Fibroblast of skin of back (primary cell): ENCODE data around the gene DMRTB1.

ENCODE experiments used
- DNase-seq: peaks from one replicate; pipeline ENCODE4 v3.0.0-alpha.2; 2013

DMRTB1 gene

DNA sequence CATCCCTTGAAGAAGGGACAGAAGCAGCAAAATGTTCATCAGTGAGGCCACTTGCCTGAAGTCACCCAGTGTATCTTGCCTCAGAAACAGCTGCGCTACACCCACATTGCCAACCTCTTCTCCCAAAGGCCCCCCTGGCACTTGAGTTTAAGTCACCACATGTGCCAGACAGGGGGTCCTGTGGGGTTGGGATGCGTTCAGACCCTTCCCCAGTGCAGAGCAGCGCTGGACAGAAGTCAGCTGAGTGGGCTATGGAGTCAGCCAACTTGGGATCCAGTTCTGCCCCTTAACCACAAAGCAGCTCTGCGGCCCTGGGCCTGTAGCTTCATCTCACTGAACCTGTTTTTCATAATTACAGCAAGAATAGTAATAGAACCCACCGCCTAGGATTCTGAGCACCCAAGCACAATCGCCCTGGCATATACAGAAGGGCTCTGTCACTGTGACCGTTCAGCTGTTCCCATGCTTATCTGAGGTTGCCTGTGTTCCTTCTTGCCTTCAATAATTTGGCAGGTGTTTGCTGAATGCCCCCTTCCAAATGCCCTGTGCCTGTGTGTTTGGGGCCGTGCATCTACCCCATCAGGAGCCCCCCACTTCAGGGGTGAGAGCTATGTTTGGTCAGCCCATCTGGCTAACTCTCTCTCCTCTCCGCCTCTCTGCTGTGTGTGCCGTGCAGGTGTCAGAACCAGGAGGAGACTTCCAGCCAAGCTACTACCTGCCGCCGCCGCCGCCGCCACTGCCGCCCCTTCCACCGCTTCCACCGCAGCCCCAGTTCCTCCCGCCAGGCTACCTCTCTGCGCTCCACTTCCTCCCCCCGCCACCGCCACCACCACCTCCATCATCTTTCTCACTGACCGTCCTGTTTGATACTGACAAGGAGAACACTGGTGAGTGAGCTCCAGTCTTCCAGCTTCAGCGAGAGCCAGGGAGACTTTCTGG lies 5.0 kb downstream of the DMRTB1 start:
- DNase-seq, result no peak

DNA sequence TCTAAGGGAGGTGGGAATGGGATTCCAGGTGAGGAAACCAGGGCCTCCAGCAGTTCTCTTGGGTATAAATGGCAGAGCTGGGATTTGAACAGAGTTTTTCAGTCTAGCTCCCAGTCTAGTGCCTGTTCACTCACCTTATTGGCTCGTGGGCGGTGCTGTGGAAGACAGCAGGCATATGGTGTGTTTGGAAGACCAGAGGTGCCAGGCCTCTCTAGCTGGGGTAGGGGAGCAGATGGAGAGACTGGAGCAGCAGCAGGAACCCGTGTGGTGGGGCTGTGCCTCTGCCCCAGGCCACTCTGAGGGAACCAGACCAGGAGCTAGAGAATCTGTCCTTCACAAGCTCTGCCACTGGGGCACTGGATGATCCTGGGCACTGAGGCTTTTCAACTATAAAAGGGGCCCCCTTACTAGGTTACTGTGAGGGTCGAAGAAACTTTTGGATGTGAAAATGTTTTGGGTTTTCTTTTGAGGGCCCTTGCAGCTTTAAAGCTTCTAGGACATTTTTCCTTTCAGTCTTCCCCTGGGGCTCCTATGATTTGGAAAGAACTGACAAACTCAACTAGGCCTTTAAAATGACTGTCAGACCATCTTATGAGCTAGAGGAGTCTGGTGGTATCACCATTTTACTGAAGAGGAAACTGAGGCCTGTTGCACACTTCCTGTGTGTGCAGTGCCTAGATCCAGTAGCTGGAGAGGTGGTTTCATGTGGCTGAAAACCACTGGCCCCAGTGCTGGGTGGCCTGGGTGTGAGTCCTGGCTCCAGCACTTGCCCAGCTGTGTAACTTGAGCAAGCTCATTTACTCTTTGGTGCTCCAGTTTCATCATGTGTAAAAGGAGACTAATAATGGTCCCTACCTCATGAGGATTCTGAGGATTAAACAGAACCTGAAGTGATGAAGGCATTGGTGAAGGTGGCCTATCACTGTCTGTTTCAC lies 6.1 kb downstream of the DMRTB1 start:
- no peak for DNase-seq

DNA sequence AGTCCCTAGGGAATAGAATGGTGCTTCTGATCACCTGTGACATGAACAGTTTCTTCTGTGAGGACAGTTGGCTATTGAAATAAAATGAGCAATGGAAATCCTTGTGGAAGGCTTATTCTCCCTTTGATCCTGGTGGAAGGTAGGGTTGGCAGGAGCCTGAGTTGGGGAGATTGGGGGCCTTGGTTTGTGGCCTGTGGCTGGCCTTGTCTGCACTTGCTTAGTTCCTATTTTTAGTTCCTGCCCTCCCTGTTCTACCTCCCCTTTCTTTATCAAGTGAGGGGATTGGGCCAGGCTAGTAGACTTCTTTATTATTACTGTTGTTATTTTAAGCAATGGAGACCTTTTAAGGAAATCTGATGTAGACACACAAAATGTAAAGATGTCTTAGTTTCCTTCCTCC lies 8.2 kb downstream of the DMRTB1 start:
- DNase-seq, result no peak

DNA sequence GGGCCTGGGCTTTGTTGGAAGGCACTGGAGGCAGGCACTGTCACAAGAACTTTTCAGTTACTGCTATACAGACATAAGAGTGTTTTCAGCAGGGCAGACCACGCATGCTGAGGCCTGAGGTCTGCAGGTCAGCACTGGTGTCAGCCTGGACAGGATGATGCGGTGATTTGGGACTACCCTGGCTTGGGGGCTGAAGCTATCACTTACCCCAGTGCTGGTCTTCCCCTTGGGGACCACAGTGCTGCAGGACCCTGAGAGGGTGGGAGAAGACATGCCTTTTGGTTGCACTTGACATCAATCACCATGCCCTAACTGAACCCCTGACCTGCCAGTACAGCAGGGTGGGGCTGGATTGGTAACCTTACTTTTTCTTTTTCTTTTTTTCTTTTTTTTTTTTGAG lies 9.2 kb downstream of the DMRTB1 start:
- DNase-seq, result no peak

DNA sequence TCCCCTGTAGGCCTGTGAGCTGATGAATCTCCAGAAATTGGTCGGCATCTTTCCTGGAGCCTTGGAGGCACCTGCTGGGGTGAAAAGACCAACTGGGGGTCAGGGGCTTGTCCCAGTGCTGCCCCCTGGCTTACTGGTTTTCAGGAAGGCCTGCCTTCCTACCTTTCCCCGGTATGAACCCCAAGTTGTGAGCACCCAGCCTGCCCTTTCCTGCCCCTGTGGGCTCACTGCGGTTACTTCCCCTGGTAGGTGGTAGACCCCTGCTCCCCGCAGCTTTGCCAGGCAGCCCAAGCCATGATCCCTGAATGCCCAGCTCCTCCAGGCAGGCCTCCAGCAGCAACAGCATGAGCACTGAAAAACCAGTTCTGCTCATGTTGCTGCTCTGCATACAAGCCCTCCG lies 10.2 kb downstream of the DMRTB1 start:
- DNase-seq, result no peak

DNA sequence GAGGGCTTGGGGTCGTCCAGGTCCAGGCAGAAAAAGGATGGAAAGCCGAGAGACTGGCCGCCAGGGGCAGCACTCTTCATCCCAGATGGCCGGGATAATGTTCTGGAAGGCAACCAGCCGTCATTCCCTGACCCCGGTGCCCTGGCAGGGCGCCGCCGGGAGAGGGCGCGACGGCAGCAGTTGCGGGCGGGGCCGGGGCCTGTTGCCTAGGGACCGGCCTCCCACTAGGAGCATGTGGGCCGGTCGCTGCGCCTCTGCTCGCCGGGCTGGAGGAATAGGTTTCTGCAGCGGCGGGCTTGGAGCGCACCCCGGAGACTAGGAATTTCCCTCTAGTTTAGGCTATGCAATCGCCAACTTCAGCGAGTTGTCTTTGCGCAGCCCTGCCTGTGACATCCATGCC lies 11.0 kb downstream of the DMRTB1 start:
- peak; percentile 82 for DNase-seq

DNA sequence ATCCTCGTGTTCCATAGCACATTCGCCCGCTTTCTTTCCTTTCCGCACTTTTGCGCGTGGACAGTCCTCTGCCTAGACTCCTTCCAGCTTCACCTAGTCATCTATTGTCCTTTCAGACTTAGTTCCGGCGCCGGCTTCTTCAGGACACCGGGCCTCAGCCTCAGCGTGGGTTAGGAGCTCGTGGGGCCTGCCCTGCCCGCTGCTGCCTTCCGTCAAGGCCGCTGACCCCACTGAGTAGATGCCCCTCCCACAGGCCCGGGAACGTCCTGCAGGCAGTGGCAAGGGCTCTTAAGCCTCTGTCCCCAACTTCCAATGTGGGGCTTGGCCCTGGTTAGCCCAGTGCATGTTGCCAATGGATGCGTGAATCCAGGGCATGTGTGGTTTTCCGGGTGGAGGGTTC lies 11.4 kb downstream of the DMRTB1 start:
- no peak for DNase-seq

DNA sequence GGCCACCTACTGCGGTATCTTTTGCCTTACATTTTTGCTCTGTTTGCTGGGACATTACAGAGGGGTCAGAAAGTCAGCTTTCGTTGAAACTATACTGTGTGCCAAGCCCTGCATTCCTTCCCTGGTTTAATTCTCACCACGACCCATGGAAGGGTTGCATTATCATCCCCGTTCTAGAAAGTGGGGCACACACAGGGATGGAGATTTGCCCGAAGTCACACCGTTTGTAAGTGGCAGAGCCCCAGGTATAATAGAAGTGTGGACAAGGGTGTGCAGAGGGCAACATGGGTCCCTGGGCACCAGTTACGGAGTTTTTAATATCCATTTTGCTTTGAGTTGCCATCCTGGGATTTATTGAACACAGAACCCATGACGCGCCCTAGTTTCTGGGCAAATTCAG lies 11.8 kb downstream of the DMRTB1 start:
- DNase-seq, result no peak

DNA sequence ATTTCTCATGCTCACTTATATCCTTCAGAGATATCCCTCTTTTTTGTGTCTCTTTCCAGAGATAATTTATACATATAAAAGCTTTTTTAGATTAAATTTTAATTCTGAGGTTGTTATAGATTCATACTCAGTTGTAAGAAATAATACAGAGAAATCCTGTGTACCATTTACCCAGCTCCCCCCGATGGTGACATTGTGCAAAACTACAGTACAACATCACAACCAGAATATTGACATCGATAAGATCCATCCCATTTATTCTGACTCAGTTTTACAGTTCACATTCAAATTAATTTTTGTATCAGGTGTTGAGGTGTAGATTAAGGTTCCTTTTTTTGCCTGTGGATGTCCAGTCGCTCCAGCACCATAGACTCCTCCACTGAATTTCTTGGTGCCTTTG lies 14.3 kb downstream of the DMRTB1 start:
- DNase-seq, result no peak

DNA sequence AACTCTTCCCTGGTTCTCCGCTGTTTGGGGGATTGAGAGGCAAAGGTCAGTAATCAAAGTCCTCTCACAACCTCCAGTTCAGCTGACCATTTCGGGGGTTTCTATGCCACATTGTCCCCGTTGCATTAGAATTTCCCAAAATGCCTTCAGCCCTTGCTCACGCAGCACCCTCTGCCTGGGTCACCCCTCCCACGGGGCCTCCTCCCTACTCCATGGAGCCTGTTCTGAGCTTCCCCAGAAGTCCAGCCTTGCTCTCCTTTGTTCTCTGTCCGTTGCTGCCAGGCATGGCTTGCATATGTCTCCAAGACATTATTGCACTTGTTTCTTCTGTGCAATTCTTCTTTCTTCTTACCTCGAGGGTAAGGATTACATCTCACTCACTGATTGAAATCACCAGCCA lies 16.5 kb downstream of the DMRTB1 start:
- DNase-seq, result no peak

DNA sequence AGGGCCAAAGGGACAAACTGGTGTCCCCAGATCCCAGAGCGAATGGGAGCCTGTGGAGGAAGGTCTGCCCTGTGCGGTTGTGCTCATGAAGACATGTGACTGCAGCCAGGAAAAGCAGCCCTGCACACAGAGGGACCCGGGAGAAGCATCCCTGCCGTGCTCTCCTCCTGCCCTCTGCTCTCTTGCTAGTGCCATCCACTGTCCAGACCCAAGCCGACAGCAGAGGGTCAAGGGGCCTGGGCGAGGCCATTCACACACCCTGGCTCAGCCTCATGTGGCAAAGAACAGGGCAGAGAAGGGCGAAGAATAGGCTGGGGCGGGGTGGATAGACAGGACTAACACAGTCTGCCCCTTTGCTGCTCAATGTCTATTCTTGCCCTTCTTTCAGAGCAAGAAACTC lies 17.4 kb downstream of the DMRTB1 start:
- DNase-seq, result no peak

DNA sequence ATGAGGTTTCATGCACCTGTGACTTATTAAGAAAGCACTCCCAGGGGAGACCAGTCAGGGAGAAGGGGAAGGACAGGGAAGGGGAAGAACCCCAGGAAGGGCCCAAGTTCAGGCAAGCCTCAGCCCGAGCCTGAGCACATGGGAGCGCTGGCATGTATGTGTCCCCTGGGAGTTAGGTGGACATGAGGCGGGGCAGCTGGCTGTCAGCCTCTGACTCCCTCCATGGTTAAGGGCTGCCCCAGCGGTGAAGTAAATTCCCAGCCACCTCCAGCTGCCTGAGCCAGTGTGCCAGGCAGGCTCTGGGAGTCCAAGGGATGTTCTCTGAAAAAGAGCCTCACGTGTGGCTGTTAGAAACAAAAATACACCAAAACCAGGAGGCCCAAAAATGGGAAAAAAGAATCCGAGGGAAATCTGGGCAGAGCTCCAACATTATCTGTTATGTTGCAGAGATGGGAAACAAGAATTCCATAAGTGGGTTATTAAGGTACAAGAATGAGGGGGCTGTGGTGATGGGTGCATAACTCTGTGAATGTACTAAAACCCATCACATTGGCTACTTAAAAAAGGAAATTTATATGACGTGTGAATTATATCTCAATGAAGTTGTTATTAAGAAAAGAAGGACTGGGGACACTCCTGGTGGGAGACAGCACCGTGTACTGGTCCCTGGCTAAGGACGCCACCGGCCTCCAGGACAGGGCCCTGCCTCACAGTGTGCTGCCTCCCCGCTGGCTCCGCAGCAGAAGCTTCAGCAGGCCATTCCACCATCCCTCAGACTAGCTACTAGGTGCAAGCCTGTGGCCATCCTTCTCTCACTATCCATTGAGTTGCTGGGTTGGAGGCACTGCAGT lies 18.7 kb downstream of the DMRTB1 start:
- peak; percentile 57 for DNase-seq

DNA sequence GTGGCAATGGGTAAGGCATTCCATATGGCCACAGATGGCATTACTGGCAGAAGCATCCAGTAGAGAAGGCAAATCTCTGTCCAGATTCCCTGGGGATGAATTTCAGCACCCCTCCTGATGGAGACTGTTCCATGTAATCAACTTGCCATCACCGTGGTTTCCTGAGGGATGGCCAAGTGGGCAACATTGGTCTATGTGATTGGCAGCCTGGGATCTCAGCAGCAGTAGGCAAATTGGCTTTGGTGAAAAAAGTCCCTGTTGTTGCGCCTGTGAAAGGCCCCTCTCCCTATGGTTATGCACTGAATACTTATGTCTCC lies 19.3 kb downstream of the DMRTB1 start:
- DNase-seq, result no peak

DNA sequence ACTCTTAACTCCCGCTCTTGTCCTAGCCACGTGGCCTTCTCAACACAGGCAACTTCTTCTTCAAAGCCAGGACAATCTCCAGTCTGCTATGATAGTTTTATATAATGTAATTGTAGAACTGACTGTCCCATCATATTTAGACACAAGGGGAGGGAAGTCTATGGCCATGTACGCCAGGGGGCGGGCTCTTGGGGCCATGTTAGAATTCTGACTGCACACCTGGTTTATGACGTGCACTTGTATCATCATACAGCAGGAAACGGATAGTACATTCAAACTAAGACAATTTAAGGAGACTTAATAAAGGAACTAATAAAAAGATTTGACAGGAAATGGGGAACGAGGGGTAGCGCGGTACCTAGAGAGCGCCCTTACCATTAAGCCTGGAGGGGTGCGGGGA lies 21.5 kb downstream of the DMRTB1 start:
- DNase-seq, result no peak

DNA sequence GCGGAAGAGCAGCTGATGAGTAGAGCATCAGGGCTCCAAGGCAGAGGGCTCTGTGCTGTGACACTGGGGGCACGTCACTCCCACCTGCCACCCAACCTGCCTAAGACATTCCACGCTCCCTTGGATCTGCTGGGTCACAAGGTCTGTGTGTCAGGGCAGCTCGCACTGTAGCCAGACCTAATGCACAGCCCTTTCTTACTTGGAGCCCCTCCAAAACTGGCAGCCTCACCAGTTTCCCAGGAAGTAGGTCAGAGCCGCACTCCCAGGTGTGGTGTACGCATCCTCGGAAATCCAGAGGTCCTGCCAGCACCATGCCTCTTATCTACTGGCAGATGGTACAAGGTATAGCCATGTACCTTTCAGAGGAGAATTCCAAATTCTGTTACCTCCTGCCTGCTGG lies 22.3 kb downstream of the DMRTB1 start:
- DNase-seq, result no peak

DNA sequence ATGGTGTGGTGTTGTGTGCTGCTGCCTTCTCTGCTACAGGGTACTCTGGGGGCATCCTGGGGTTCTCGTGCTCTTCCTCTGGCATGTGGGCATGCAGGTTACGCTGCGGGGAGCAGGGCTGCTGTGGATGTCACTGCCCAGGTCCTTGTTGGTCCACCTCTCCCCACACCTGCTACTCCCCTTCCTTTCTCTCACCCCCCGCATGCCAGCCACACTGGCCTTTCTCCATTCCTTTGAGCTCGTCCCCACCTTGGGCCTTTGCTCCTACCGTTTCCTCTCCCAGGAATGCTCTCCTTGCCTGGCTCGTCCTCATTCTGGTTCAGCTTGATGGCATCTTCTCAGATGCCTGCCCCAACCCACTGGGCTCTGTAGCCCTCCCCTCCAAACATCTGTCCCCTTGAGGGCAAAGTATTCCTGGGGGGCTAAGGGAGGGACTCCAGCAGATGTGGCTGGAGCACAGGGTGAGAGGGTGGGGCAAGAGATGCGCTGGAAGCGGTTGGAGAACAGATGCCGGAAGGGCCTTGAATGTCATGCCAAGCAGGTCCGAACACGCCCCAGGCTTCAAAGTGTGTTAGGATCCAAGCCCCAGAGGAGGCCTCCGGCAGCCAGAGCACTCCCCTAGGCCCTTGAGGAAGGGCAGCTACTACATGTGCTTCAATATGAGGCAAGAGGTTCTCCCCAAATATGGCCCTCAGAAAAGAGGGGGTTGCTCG lies 23.4 kb downstream of the DMRTB1 start:
- DNase-seq, result no peak

DNA sequence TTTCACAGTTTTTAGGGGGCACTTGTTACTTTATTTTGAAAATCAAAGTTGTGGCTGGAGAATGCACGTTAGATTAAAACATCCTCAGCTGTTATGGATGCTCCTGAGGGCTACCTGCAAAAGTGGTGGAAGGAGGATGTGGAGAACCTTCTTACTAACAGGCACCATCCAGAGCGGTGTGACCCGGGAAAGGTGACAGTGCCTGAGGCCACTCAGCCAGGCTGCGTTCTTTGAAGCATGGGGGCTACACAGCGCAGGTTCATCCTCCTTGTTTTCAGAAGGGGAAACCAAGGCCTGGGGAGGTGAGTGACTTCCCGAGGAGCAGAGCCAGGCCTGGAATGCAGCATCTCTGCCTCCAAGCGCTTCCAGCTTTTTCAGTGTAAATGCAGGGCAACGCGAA lies 24.0 kb downstream of the DMRTB1 start:
- no peak for DNase-seq

DNA sequence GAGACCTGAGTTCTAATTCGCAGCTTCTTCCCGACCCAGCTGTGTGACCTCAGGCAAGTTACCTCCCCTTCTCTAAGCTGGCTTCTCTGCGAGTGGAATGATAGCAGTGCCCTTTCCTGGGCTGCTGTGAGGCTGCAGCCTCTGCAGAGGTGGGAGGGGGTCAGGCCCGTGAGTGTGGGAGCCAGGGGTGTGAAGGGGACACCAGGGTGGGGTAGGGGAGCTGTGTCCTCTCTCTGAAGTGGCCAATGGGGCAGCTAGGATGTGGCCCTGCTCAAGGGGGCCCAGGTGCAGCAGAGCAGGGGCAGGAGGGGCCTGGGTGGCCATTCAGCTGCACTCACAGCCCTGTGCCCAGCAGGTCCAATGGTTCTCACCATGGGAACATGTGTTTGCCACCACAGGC lies 24.5 kb downstream of the DMRTB1 start:
- DNase-seq, result no peak

DNA sequence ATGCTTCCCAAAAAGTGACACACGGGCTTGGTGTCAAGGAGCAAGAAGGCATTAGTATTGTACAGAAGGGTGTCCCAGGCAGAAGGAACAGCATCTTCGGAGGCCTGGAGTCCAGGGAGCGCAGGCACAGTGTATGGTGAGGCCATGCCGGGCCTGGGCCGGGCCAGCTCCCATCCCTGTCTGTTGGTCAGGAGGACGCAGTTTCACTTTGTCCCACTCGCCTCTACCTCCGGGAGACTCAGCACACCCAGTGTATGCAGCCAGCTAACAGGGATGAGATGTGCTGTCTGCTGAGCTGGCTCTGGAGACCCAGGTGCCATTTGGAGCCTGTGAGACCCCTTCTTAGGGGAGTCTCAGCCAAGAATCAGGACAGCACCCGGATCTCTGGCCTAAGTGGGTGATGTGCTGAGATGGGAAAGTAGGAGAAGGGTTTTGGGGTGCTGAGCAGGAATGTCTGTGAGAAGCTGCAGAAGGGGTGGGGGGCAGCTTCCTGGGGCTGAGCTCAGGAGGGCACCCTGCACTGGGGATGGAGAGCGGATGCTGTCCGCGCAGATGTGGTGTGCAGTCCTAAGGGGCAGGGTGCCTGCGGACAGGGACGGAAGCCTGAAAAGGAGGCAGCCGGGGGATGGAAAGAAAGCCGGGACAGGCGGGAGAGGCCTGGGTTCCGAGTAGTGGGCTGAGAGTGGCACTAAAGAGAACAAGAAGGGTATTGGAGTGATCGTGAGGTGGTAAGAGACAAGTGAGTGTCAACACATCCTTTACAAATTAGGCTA lies 25.7 kb downstream of the DMRTB1 start:
- DNase-seq, result no peak

DNA sequence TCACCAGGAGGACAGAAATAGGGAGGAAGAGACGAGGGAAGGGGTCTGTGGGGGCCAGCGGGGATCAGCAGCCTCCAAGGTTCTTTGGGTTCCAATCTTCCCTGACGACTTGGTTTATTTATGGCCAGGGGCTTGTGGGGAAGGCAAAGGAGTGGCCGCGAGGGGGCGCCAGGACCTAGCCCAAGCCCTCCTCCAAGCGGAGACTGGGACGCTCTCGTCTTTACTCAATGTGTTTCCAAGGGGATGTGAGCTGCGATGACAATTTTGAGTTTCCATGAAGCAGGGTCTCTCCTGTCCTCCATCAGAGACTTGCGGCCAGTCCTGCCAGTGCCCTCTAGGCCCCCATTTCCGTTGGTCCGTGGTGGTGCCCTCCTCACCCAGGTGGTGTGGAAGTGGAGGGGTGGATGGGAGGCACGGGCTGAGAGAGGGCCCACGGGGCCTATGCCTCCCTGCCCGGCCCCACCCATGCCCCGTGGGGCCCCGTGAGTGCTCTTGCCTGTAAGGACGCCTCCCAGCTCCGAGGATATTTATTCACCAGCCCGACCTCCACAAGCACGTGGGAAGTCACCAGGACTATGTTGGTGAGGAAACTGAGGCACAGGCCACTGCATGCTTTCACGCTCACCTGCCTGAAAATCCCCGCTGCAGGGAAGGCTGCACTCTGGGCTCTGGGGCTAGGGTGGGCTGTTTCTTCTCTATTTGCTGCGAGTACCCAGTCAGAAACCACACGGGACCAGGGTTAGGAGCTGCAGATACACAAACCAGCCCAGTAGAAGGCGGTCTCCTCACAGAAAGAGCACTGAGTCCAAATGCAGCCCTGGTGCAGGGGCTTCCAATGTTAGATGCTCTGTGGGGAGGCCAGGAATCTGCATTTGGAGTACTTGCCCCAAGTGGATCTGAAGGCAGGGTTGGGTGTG lies 26.5 kb downstream of the DMRTB1 start:
- peak; percentile 73 for DNase-seq
